GM19025 (cell line): ENCODE results near the gene ANKRD18A.

Experiments
- ATAC-seq: cut with Tn5 transposase; IDR thresholded peaks from one replicate; pipeline ENCODE4 v1.9.1; 2021; ENCODE audit warnings: mild to moderate bottlenecking, low read depth, moderate library complexity; ENCODE audit not compliant: unreplicated experiment

Gene ANKRD18A

DNA sequence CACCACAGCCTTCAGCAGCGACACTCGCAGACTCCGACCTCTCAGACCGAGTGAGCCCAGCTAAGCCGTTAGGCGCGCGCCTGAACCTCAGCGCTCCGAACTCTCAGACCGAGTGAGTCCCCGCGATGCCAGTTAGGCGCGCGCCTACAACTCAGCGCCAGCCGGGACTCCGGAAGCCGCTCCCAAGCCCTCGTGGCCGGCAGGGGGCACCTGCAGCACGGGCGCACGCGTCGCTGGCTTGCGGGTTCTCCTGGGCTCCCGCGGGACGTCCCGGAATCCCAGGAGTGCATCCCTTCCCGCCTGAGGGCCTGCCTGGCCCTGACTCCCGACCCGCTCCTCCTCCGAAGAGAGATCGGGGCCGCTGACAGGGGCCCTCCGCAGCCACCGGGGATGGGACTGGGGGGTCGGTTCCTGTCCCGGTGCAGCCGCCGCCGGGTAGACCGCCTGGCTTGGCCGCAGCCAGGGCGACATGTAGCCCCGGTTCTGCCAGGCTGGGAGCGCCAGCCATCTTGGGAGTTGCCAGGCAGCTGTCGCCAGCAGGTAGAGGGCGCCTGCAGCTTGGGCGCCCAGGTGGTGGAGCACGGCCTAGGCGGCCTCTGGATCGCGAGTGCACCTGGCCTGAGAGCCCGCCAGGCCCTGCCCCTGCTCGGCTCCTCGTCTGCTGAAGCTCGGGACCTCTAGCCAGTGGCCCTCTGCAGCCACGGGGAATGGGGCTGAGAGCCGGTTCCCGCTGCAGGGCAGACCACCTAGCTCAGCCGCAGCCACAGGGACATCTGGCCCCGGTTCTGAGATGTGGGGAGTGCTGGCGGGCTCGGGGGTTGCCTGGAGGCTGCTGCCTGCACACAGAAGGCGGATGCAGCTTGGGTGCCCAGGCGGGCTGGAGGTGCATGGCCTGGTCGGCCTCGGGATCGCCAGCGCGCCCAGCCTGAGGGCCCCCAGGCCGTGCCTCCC lies at the start of gene ANKRD18A:
Gene ANKRD18A (minus strand): TSS at position 114 of the 951 bp plus-strand sequence. CDS start 311 bp downstream, outside the sequence.
- peak; percentile 58 for ATAC-seq

DNA sequence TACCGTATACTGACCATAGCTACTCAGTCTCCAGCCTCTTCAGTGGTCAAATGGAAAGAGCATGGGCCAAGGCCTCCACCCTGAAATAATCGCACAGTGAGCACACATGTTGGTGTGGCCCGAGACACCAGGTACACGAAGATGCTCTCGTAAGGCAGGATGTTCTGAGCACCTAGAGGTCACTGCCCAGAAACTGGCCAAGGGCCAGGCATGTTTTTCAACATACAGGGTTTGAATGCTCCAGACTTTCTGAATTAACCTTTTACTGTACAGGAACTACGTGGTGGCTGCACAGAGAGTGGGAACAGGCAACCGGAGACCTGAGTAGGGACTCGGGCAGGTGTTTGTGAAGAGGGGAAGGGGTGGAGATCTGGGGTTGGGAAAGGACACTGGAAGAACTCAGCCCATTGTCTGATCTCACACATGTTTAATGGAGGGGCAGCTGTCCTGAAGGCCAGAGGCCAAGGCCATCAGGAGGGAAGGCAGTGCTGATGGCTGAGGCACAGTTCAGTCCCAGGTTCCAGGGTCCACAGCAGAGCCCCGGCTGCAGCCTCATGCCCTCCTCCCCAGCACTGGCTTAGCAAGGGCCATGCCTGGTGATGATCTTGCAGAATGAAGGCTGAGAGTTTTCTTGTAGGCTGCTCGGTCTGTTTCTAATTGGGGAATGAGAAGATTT lies 48.5 kb upstream of the ANKRD18A start:
- ATAC-seq, result no peak

DNA sequence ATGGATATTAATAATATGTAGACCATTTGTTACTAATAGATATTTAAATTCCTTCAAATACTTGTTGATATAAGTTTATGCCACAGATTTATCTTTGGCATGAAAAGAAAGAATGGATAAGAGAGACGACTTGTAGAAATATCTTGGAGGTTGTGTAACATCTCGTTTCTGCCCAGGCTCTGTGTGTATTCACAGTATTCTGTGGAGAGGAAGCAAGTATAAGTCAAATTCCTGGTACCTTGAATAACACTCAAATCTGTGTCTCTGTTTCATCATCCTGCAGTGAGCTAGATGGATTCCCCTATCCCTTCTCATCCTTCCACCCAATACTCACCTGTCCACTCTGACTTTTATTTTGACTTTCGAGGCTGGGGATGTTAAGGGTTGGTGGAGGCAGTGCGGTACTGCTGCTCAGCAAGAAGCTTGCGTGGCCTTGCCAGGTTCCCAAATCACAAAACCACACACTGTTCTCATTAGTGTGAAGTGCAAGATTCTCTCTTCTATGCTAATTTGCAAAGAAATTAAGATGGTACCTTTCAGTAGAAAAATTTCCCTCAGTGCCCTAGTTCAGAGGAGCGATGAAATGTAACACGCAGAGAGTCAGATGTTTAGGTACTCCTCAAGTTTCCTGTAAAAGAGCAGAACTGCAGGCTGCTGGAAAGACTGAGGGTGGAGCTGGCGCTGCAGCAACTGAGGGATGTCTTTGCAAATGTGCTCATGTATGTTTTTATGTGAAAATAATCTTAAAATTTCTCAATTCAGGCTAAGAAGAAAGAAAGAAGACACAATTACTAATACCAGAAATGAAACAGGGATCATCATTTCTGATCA lies 42.6 kb upstream of the ANKRD18A start:
- ATAC-seq, result no peak

DNA sequence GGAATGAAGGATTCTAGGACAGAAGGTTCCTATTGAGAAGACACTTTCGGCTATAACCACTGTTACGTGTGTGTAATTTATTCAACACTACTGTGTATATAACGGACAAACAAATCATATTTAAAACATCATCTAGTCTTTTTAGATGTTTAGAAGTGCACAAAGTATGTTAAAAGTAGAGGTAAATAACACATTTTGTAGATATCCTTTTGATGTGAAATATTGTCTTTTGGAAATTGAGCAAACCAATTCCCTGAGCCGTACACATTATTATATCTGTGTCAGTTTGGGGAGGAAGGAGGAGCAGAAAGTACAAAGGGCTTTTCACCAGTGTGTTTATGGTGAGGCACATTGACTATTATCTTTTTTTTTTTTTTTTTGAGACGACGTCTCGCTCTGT lies 39.1 kb upstream of the ANKRD18A start:
- ATAC-seq, result no peak

DNA sequence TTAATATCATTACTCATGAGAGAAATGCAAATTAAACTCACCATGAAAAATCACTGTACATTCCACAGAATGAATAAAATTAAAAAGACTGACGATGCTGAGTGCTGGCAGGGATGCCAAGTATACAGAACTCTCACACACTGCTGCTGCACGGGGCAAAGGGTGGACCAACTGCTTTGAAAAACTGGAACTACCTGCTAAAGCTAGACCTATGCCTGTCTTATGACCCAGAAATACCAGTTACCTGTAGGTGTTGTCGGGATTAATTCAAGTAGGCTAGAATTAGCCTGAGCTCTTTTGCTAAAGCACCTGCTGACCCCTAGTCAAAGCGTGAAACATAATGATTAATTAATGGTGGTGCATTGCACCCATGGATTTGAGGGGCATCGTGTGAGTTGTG lies 36.5 kb upstream of the ANKRD18A start:
- no peak for ATAC-seq

DNA sequence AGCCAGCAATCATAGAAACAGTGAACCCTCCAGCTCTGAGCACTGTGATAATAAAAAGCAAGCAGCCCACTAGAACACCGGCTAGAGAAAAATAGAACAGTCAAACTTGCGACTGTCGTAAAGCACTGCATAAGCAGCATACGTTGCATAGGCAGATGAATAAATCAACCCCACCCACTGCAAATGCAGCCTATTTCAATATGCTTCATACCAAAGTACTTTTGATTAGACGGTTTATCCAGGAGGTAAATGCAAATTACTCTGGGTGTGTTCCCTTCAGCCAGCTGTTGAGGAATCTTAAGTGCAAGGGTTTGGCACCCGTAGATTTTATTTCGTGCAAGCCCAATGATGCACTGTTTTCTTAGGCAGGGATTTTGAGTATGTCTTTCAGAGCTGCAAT lies 32.1 kb upstream of the ANKRD18A start:
- no peak for ATAC-seq

DNA sequence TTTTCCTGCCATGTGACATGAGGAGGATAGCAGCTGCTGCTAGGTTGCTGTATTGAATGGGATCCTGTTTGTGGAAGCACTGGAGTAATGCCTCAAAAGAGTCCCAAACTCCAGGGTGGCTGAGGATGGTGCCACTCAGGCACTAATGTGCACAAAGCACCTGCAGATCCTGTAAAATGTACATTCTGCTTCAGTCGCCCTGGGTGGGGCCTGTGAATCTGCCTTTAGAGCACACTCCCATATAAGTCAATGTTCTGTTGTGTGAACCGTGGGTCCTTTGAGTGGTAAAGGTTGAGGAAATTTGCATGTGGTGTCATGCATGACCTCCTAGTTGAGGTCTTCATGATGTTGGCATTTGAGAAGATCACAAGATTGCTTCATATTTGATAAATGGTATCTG lies 31.6 kb upstream of the ANKRD18A start:
- no peak for ATAC-seq

DNA sequence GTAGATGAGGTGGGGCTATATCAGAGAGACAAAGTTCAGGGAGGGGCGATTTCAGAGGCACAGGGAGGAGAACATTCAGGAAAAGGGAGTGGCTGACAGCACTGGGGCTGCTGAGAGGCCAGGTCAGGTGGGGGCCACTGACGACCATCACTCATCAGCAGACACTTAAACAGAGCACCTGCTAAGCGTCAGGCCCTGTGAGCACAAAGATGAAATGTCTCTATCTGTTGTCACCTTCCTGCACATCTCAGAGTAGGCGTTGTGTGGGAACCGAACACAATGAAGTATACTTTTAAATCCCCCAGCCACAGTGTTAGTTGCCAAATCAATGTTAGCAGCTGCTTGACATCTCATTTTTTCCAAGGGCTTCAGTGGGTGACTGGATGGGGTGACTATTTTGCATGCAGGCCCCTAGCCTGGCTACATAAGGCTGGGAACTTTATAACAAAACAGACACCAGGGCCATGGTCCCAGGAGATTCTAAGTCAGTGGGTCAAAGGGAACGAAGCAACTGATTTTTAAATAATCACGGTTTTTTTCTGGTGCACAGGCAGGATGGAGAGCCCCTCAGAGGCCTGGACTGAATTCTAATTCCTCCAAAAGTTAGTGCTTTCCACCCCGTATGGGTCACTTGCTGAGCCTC lies 31.1 kb upstream of the ANKRD18A start:
- no peak for ATAC-seq

DNA sequence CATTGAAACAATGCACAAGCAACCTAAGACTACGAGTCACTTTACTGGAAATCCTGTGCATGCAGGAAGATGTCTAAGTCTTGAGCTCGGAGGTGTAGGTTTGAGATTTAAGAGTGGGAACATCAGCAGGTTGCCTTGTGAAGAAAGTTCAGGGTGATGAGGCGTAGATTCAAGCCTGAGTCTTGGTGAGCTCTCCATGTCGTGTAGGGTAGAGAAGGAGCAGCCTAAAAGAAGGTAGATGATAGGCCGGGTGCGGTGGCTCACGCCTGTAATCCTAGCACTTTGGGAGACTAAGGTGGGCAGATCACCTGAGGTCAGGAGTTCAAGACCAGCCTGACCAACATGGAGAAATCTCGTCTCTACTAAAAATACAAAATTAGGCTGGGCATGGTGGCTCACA lies 30.2 kb upstream of the ANKRD18A start:
- no peak for ATAC-seq

DNA sequence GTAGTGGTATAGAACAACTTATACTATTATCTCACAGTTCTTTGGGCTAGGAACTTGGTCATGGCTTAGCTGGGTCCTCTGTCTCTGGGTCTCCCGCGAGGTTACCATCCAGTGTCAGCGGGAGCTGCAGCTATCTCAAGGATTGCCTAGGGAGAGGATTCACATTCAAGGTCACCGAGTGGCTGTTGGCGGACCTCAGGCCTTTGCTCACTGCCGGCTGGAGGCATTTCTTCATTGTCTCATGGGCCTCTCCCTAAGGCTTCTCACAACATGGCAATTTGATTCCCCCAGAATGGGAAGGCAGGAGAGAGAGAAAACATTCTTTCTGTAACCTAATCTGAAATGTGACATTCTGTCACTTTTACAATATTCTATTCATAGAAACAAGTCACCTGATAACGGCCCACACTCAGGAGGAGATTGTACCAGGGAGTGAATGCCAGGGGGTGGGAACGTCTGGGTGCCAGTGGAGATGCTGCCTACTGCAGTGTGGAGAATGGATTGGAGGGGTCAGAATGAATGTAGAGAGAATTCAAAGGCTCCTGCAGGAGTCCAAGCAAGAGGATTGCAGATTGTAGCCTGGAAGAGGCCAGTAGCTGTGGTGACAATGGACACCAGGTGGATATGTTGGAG lies 29.5 kb upstream of the ANKRD18A start:
- ATAC-seq, result no peak

DNA sequence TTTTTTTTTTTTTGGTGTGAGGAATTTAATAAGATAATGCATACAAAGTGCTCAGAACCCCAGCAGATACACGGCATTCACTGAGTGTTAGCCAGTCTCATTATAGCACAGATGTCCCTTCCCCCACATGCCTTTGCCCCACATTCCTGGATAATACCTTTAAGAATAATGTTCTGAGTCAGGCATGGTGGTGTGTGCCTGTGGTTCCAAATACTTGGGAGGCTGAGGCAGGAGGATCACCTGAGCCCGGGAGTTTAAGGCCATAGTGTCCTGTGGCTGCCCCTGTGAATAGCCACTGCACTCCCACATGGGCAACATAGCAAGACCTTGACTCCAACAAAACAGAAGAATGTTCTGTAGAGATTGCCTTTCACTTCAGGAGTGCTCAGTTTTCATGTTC lies 24.2 kb upstream of the ANKRD18A start:
- ATAC-seq, result no peak

DNA sequence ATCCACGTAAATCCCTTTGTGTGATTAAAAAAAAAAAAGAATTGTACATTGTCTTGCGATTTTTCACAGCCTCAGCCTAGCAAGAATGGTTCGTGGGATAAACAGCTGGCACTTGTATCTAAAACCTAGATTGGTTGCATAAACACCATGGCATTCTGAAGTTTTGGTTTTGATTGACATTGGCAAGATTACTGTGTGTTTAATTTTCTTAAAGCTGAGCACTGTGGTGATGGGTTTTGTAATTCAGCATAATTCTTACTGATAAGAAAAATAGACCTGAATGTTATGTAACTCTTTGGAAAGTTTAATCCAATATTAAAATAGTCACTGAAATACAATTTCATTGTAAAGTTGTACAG lies 23.4 kb upstream of the ANKRD18A start:
- no peak for ATAC-seq

DNA sequence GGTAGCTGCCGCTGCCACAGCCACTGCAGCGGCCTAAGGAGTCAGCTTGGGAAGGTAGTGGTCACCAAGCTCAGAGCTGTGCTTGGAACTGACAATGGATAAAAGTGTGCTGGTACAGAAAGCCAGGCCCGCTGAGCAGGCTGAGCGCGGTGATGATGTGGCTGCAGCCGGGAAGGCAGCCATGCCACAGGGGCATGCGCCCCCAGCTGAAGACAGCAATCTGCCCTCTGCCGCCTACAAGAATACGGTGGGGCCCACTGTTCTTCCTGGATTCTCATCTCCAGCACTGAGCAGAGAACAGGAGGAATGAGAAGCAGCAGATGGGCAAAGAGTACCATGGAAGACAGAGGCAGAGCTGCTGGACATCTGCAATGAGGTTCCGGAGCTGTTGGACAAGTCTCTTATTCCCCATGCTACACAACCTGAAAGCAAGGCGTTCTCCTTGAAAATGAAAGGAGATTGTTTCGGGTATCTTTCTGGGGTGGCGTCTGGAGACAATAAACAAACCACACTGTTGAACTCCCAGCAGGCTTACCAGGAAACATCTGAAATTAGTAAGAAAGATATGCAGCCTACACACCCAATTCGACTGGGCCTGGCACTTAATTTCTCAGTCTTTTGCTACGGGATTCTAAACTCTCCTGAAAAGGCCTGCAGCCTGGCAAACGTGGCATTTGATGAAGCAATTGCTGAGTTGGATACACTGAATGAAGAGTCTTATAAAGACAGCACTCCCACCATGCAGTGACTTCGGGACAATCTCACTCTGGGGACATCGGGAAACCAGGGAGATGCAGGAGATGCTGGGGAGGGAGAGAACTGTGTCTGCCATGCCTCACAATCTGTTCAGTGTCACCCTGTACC lies 22.8 kb upstream of the ANKRD18A start:
- no peak for ATAC-seq

DNA sequence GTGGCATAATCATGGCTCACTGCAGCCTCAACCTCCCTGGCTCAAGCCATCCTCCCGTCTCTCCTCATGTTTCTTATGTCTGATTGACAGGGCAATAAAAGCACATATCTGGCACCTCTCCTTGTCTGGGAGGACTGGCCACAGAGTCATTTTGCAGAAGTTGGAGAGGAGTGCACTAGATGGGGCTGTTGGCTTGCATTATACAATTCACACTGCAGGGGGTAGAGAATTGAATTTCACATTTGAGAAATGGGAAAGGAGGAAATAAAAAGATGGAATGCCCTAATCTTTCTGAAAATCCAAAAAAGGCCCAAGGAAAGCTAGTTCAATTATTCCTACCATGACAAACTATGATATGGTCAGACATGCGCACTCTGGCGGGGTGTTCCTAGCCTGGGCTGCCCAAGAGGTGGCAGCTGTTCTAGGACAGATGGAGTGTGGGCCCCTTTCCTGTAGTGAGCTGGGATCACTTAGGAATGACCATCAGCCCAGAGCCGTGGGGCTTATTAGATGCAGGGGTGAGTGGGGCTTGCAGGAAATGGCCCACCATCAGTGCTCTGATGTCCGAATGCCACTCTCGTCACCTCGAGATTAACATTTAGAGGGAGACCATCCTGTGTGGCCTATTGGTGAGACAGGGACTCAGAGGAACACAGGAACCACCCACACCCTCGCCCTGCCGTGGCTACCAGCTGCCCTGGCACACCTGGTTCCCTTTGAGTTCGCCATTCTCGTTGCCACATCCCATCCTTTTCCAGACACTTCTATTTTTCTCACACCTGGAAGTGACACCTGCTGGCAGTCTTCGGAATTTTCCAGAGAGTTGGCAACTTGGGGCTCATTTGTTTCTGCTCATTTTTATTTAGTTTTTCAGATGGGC lies 21.8 kb upstream of the ANKRD18A start:
- ATAC-seq, result no peak

DNA sequence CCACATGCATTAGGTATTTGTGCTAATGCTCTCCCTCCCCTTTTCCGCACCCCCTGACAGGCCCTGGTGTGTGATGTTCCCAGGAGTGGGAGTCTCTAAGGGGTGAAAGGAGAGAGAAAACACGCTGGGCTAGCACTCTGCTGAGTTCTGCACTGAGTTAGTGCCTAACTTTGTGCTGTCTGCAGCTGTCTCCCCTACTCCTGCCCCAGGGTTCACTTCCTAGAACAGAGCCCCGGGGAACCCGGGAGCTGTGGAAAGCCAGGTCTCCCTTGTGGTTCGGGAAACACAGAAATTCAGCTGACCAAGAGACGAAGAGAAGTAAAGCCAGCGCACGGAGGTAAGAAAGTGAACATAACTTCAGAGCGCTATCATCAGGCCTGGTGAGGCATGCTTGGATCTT lies 20.7 kb upstream of the ANKRD18A start:
- ATAC-seq, result no peak

DNA sequence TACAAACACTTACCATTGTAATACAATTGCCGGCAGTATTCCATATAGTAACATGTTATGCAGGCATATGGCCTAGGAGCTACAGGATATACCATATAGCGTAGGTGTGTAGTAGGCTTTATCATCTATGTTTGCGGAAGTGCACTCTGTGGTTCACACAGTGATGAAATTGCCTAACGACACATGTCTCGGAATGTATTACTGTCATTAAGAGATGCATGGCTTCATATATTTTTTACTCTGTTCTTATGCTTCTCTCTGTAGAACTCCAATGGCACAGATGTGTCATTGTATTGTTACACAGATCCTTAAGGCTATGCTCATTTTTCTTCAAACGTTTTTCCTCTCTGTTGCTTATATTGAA lies 19.2 kb upstream of the ANKRD18A start:
- ATAC-seq, result no peak

DNA sequence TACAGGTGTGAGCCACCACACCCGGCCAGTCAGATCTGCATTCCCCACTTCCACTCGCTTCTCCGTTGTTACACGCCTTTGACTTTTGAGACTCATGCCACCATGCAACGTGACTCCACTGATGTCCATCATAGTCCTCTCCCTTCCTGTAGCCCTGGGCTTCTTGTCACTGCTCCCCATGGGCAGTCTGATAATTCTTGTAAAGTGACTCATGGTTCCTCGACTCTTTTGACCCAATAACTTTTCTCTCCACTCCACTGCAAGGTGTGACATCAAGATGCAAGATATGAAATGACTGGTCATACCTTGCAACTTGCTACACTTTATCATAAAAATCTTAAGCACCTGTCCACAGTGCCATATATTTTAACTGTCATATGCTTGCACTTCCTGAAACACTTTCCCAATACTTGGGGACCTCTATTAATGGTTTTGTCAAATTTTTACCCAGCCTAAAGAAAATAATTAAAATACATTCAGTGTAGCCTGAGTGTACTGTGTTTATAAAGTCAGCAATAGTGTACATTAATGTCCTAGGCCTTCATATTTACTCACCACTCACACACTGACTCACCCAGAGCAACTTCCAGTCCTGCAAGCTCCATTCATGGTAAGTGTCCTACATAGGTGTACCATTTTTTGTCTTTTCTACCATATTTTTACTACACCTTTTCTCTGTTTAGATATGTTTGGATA lies 18.6 kb upstream of the ANKRD18A start:
- no peak for ATAC-seq

DNA sequence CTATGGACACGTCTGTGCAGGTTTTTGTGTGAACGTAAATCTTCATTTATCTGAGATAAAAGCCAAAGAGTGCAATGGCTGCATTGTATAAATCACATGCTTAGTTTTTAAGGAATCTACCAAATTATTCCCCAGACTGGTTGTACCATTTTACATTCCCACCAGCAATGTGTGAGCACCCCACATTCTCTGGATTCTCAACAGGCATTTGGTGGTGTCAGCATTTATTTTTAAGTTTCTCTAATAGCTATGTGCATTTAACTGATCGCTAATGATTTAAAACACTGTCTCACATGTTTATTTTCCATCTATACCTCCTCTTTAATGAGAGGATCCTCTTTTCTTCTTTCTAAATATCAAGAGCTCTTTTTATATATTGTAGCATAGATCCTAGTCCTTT lies 13.9 kb upstream of the ANKRD18A start:
- no peak for ATAC-seq
